ENCODE results near the gene VAMP4. TPM values are rescaled to one million over a fixed set of nuclear protein-coding genes. Genes with fewer than 3 reads are reported as not detected.
"Not testable (repeated sequence)": the region's sequence is repeated elsewhere in the genome, so short reads cannot be mapped to it uniquely, and the experiment has no call there.

VAMP4 gene
- total RNA-seq, 1 experiment from 2014 or later: 4.2 TPM

DNA sequence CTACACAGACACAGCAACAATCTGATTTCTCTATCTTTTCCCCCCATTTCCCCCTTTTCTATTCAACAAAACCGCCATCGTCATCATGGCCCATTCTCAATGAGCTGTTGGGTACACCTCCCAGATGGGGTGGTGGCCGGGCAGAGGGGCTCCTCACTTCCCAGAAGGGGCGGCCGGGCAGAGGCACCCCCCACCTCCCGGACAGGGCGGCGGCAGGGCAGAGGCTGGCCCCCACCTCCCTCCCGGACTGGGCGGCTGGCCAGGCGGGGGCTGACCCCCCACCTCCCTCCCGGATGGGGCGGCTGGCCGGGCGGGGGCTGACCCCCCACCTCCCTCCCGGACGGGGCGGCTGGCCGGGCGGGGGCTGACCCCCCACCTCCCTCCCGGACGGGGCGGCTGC lies 48.3 kb downstream of the VAMP4 start:
- not testable (repeated sequence) for H3K27me3 Mint-ChIP-seq (ENCODE audit: low read depth); H2BK120ac ChIP-seq (ENCODE audit: low read depth, low read length, poor library complexity, severe bottlenecking); H3K27me3 ChIP-seq (ENCODE audit: insufficient read depth, low read length); H3K4me1 Mint-ChIP-seq; H2BK5ac ChIP-seq (ENCODE audit: insufficient read length, low read length); H4K5ac ChIP-seq (ENCODE audit: insufficient read length, low read depth, low read length); H3K9ac ChIP-seq (ENCODE audit: extremely low read depth, insufficient read length, low read length); H2BK12ac ChIP-seq (ENCODE audit: insufficient read length, low read depth, low read length); H3K4me1 ChIP-seq (ENCODE audit: insufficient read depth, low read length); DNase-seq; H3K27ac ChIP-seq (ENCODE audit: insufficient read length, low read depth, low read length); H4K20me1 ChIP-seq (ENCODE audit: control insufficient read depth, insufficient read depth, insufficient read length); H3K4me3 Mint-ChIP-seq; H3K79me1 ChIP-seq (ENCODE audit: insufficient read depth, low read depth, low read length, poor library complexity, severe bottlenecking); H3K56ac ChIP-seq (ENCODE audit: insufficient read length, low read depth, low read length); H3K9me3 ChIP-seq (ENCODE audit: control insufficient read depth, low read depth, low read length); H3K14ac ChIP-seq (ENCODE audit: insufficient read depth, low read length); H2AFZ ChIP-seq (ENCODE audit: low read length); H3K18ac ChIP-seq (ENCODE audit: insufficient read length, low read depth, low read length); H2BK15ac ChIP-seq (ENCODE audit: low read depth, low read length); H3K23me2 ChIP-seq (ENCODE audit: insufficient read length, low read depth, low read length, poor library complexity, severe bottlenecking); H2AK5ac ChIP-seq (ENCODE audit: insufficient read length, low read length); H3T11ph ChIP-seq (ENCODE audit: low read length); H3K23ac ChIP-seq (ENCODE audit: insufficient read length, low read depth, low read length); H3K4me2 ChIP-seq (ENCODE audit: insufficient read depth, insufficient read length, low read length); H4K8ac ChIP-seq (replicated peaks; ENCODE audit: insufficient read length, low read depth, low read length); H4K91ac ChIP-seq (ENCODE audit: insufficient read length, low read depth, low read length); H3K79me2 ChIP-seq (ENCODE audit: insufficient read depth, low read length); H2BK20ac ChIP-seq (ENCODE audit: low read depth, low read length, poor library complexity, severe bottlenecking); H3K27ac Mint-ChIP-seq; H3K4ac ChIP-seq (ENCODE audit: low read depth, low read length)
- Mint-ChIP-seq H3K9me3 (peaks cover 29 to 37% of the 10 kb centered on the region in 2 experiments), H3K36me3 (ENCODE audit: insufficient read depth in 1 of 3, low read depth in 3 of 3) (peaks cover 13 to 17% (median 14%) of the 10 kb centered on the region in 3 experiments)
- no CpG with 5 or more reads among the region's 23 CpGs for WGBS (ENCODE audit: extremely low coverage, insufficient read length, low lambda C conversion rate)
